Caco-2 (cell line): ENCODE results near the gene SLC7A1. TPM values are rescaled to one million over a fixed set of nuclear protein-coding genes. Genes with fewer than 3 reads are reported as not detected.

Experiments used
- BruUV-seq: library from RNA; stranded (reverse); fragments of 400-500 nt; replicated peaks from 2 replicates; lab custom pipeline; 2021; lab: Mats Ljungman, UMichigan
- CTCF ChIA-PET: fragments of 300-600 bp; sonication (Branson Sonifier 250); formaldehyde crosslinking; loops from one replicate; lab custom pipeline; 2022; ENCODE audit warnings: antibody characterized with exemption; lab: Charles Lee
- POLR2A ChIA-PET: fragments of 300-600 bp; sonication (Branson Sonifier 250); formaldehyde crosslinking; loops from one replicate; lab custom pipeline; 2022; ENCODE audit warnings: antibody characterized with exemption; lab: Charles Lee
- DNase-seq, 2 experiments: peaks; one replicate each; pipeline versions ENCODE4 v3.0.0 to v3.0.0-alpha.2; 2020 to 2022
- H3K27me3 ChIP-seq: replicated peaks from 2 replicates; pipeline ENCODE4 v1.6.0; 2011; ENCODE audit warnings: low read length; ENCODE audit not compliant: control insufficient read depth, insufficient read depth
- H3K36me3 ChIP-seq: 2 replicates; pipeline ENCODE4 v1.5.1; 2011; ENCODE audit warnings: low read length; ENCODE audit not compliant: control insufficient read depth, insufficient read depth
- H3K4me1 ChIP-seq: fragments of 250-450 bp; sonication (Bioruptor Pico); 2 replicates; pipeline ENCODE4 v1.5.1; 2020; ENCODE audit warnings: mild to moderate bottlenecking
- H3K4me3 ChIP-seq: 2 replicates; pipeline ENCODE4 v1.5.1; 2011; ENCODE audit warnings: low read depth, mild to moderate bottlenecking, control low read depth, low read length
- H3K9me3 ChIP-seq: fragments of 250-450 bp; sonication (Bioruptor Pico); 2 replicates; pipeline ENCODE4 v1.5.1; 2020; ENCODE audit warnings: mild to moderate bottlenecking, moderate library complexity
- H3K27ac Mint-ChIP-seq: one replicate; pipeline ENCODE4 v1.8.0; 2022; ENCODE audit warnings: mixed read lengths; ENCODE audit not compliant: unreplicated experiment
- H3K27me3 Mint-ChIP-seq: one replicate; pipeline ENCODE4 v1.8.0; 2022; ENCODE audit warnings: mixed read lengths; ENCODE audit not compliant: insufficient read depth, unreplicated experiment
- H3K36me3 Mint-ChIP-seq: one replicate; pipeline ENCODE4 v1.8.0; 2022; ENCODE audit warnings: mild to moderate bottlenecking, mixed read lengths; ENCODE audit not compliant: insufficient read depth, unreplicated experiment
- H3K4me1 Mint-ChIP-seq: one replicate; pipeline ENCODE4 v1.8.0; 2022; ENCODE audit warnings: low read depth, mixed read lengths; ENCODE audit not compliant: unreplicated experiment
- H3K4me3 Mint-ChIP-seq: one replicate; pipeline ENCODE4 v1.8.0; 2022; ENCODE audit warnings: mild to moderate bottlenecking, moderate library complexity, mixed read lengths; ENCODE audit not compliant: unreplicated experiment
- H3K9me3 Mint-ChIP-seq: one replicate; pipeline ENCODE4 v1.8.0; 2022; ENCODE audit warnings: mixed read lengths; ENCODE audit not compliant: unreplicated experiment
- CTCF ChIP-seq, 2 experiments: fragments of 200-600 bp in 1 of 2; IDR thresholded peaks; 1 replicate in 1 of 2; 2 replicates in 1 of 2; pipeline versions ENCODE4 v1.5.1 to v1.8.0; 2011 to 2022; ENCODE audit warnings: antibody characterized with exemption in 1 of 2, control low read depth in 1 of 2, inconsistent platforms in 1 of 2, low read depth in 1 of 2, low read length in 1 of 2, mild to moderate bottlenecking in 1 of 2, moderate library complexity in 1 of 2; ENCODE audit not compliant: insufficient read depth in 1 of 2, severe bottlenecking in 1 of 2, unreplicated experiment in 1 of 2
- intact Hi-C: fragments of 100-400 bp; cut with micrococcal nuclease; formaldehyde crosslinking; loops from one replicate; pipeline ENCODE4 v1.10.0; 2022; ENCODE audit not compliant: unreplicated experiment
- total RNA-seq: library from RNA; stranded (reverse); gene quantifications from 2 replicates; pipeline ENCODE4 v1.2.3, GENCODE V29; 2022

SLC7A1 gene
- total RNA-seq, 1 experiment from 2014 or later: 180 TPM

- H3K27me3 ChIP-seq: no peaks in the 10 kb centered on the region
- Mint-ChIP-seq H3K4me1 (no peaks in the 10 kb centered on the region), H3K27me3 (no peaks in the 10 kb centered on the region), H3K36me3 (peaks cover 90% of the 10 kb centered on the region), H3K4me3 (no peak overlapping the region), H3K9me3 (no peaks in the 10 kb centered on the region), H3K27ac (no peak overlapping the region)
- no peak overlapping the region for H3K4me3 ChIP-seq
- no TSS peak for BruUV-seq
- intact Hi-C loops: no loop called here
- no peak for TF ChIP-seq CTCF (IDR thresholded peaks at IDR 0.05; ENCODE audit: insufficient read depth in 1 of 2, low read depth in 1 of 2, low read length in 1 of 2, severe bottlenecking in 1 of 2, unreplicated experiment in 1 of 2)
- DNase-seq: no peak
- peaks cover 2% of the 10 kb centered on the region; the same call in 1 of the 2 replicates for H3K36me3 ChIP-seq
- no peaks in the 10 kb centered on the region for H3K9me3 ChIP-seq
- ChIA-PET CTCF (interaction anchor here (1.0 kb wide), 1 partner anchor 397 kb away, joined by 3 read pairs; no protein-coding TSS in a partner anchor), POLR2A (no interaction called here)
- no peaks in the 10 kb centered on the region for H3K4me1 ChIP-seq
These were observed 68.7 kb downstream of the SLC7A1 start for GRCh38 chr13:29526741-29527140.

GRCh38 chr13:29525757-29526156 is 69.7 kb downstream of the SLC7A1 start:
- Histone ChIP-seq H3K4me3 (no peak overlapping the region), H3K4me1 (no peaks in the 10 kb centered on the region), H3K36me3 (peaks cover 2% of the 10 kb centered on the region; the same call in 1 of the 2 replicates), H3K9me3 (no peaks in the 10 kb centered on the region), H3K27me3 (no peaks in the 10 kb centered on the region)
- no peak for DNase-seq
- intact Hi-C loops: no loop called here
- peaks cover 87% of the 10 kb centered on the region for H3K36me3 Mint-ChIP-seq
- no peak overlapping the region for H3K27ac Mint-ChIP-seq
- no peaks in the 10 kb centered on the region for H3K9me3 Mint-ChIP-seq
- ChIA-PET CTCF (no interaction called here), POLR2A (no interaction called here)
- no peak for TF ChIP-seq CTCF (IDR thresholded peaks at IDR 0.05; ENCODE audit: insufficient read depth in 1 of 2, low read depth in 1 of 2, low read length in 1 of 2, severe bottlenecking in 1 of 2, unreplicated experiment in 1 of 2)
- no TSS peak for BruUV-seq
- H3K4me3 Mint-ChIP-seq: no peak overlapping the region
- no peaks in the 10 kb centered on the region for H3K4me1 Mint-ChIP-seq
- no peaks in the 10 kb centered on the region for H3K27me3 Mint-ChIP-seq

GRCh38 chr13:29524641-29525040 is 70.8 kb downstream of the SLC7A1 start:
- Histone ChIP-seq H3K4me3 (no peak overlapping the region), H3K4me1 (no peaks in the 10 kb centered on the region), H3K9me3 (no peaks in the 10 kb centered on the region), H3K27me3 (no peaks in the 10 kb centered on the region), H3K36me3 (peaks cover 2% of the 10 kb centered on the region; the same call in 1 of the 2 replicates)
- ChIA-PET POLR2A (no interaction called here), CTCF (no interaction called here)
- Mint-ChIP-seq H3K4me3 (no peak overlapping the region), H3K27ac (no peak overlapping the region), H3K4me1 (no peaks in the 10 kb centered on the region), H3K36me3 (peaks cover 87% of the 10 kb centered on the region), H3K27me3 (no peaks in the 10 kb centered on the region), H3K9me3 (no peaks in the 10 kb centered on the region)
- no TSS peak for BruUV-seq
- no peak for TF ChIP-seq CTCF (IDR thresholded peaks at IDR 0.05; ENCODE audit: insufficient read depth in 1 of 2, low read depth in 1 of 2, low read length in 1 of 2, severe bottlenecking in 1 of 2, unreplicated experiment in 1 of 2)
- DNase-seq: no peak
- intact Hi-C loops: no loop called here
